Osteocyte (in vitro differentiated cells): ENCODE data around the gene ADGRA3. TPM values are rescaled to one million over a fixed set of nuclear protein-coding genes. Genes with fewer than 3 reads are reported as not detected.

Experiments used
- DNase-seq: peaks from one replicate; pipeline ENCODE4 v3.0.0; 2021; ENCODE audit warnings: mixed read lengths; ENCODE audit not compliant: unreplicated experiment; ENCODE audit errors: extremely low spot score
- H3K27ac Mint-ChIP-seq: one replicate; pipeline ENCODE4 v1.8.0; 2021; ENCODE audit warnings: mild to moderate bottlenecking, mixed read lengths; ENCODE audit not compliant: unreplicated experiment
- H3K27me3 Mint-ChIP-seq: one replicate; pipeline ENCODE4 v1.8.0; 2021; ENCODE audit warnings: mixed read lengths; ENCODE audit not compliant: unreplicated experiment
- H3K36me3 Mint-ChIP-seq: one replicate; pipeline ENCODE4 v1.8.0; 2021; ENCODE audit warnings: mixed read lengths; ENCODE audit not compliant: unreplicated experiment
- H3K4me1 Mint-ChIP-seq: one replicate; pipeline ENCODE4 v1.8.0; 2021; ENCODE audit warnings: mixed read lengths; ENCODE audit not compliant: unreplicated experiment
- H3K4me3 Mint-ChIP-seq: one replicate; pipeline ENCODE4 v1.8.0; 2021; ENCODE audit warnings: mild to moderate bottlenecking, moderate library complexity, mixed read lengths; ENCODE audit not compliant: unreplicated experiment
- H3K9me3 Mint-ChIP-seq: one replicate; pipeline ENCODE4 v1.8.0; 2021; ENCODE audit warnings: mixed read lengths; ENCODE audit not compliant: unreplicated experiment
- CTCF ChIP-seq: fragments of 200-600 bp; sonication (generic); IDR thresholded peaks from 2 replicates; pipeline ENCODE4 v1.5.0; 2021; ENCODE audit warnings: antibody characterized with exemption, mild to moderate bottlenecking, moderate library complexity
- long read RNA-seq: library from polyadenylated mRNA; unstranded; transcript quantifications from one replicate; pipeline ENCODE4 v2.0.0, GENCODE V29; 2021
- total RNA-seq: library from RNA; stranded (reverse); gene quantifications from 2 replicates; pipeline ENCODE4 v1.2.1, GENCODE V29; 2021

The ADGRA3 gene
- total RNA-seq = 32.2 and 34.0 TPM in 2 replicates
- long read RNA-seq, partial matches to known transcripts = 16 of 21 reads
- long read RNA-seq, other reads (novel, unspliced or antisense) = 4 of 21 reads

- H3K27ac Mint-ChIP-seq = peak within 1 kb of the TSS; percentile 92
- peak; percentile 90 for DNase-seq
Observed at GRCh38 chr4:22515888-22516541, at the start of gene ADGRA3. ADGRA3 (minus strand) TSS chr4:22516066; CDS start chr4:22515784, 282 bp downstream.

GRCh38 chr4:22556495-22556894, 40.6 kb upstream of the ADGRA3 start:
- peaks cover 36% of the 10 kb centered on the region for H3K27me3 Mint-ChIP-seq

More at GRCh38 chr4:22515888-22516541, at the start of gene ADGRA3:
- no peak for TF ChIP-seq CTCF
- no peaks in the 10 kb centered on the region for H3K9me3 Mint-ChIP-seq
- peaks cover 25% of the 10 kb centered on the region for H3K4me1 Mint-ChIP-seq
- H3K4me3 Mint-ChIP-seq = peak within 1 kb of the TSS; percentile 96
- H3K36me3 Mint-ChIP-seq = no peaks in the 10 kb centered on the region
- no peaks in the 10 kb centered on the region for H3K27me3 Mint-ChIP-seq

DNA sequence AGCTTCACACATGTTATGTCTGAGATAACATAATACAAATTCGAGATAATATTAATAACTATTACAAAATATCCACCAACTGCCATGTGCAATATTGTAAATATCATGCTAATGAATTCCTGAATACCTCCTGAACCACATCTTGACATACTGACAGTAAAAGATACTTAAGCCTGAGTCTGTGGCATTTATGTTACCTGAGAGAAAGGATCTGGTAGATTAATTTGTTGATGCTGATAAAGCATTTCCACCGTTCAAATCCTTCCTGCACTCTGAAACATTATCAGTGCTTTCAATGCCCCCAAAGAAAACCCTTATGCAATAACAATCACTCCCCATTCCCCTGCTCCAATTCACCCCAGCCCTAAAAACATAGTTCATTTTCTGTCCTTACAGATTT, 38.8 kb upstream of the ADGRA3 start:
- Mint-ChIP-seq H3K27me3 (peaks cover 25% of the 10 kb centered on the region), H3K36me3 (no peaks in the 10 kb centered on the region), H3K4me3 (no peak overlapping the region), H3K4me1 (no peaks in the 10 kb centered on the region), H3K9me3 (peaks cover 6% of the 10 kb centered on the region), H3K27ac (no peak overlapping the region)
- no peak for DNase-seq
- no peak for TF ChIP-seq CTCF

More at GRCh38 chr4:22556495-22556894, 40.6 kb upstream of the ADGRA3 start:
- Mint-ChIP-seq H3K36me3 (no peaks in the 10 kb centered on the region), H3K27ac (no peak overlapping the region), H3K4me1 (no peaks in the 10 kb centered on the region), H3K4me3 (no peak overlapping the region), H3K9me3 (peaks cover 6% of the 10 kb centered on the region)
- no peak for DNase-seq
- TF ChIP-seq CTCF = no peak

GRCh38 chr4:22553560-22553959, 37.7 kb upstream of the ADGRA3 start:
- Mint-ChIP-seq H3K27me3 (peaks cover 18% of the 10 kb centered on the region), H3K4me3 (no peak overlapping the region), H3K9me3 (no peaks in the 10 kb centered on the region), H3K36me3 (no peaks in the 10 kb centered on the region), H3K4me1 (no peaks in the 10 kb centered on the region), H3K27ac (no peak overlapping the region)
- DNase-seq = no peak
- no peak for TF ChIP-seq CTCF

DNA sequence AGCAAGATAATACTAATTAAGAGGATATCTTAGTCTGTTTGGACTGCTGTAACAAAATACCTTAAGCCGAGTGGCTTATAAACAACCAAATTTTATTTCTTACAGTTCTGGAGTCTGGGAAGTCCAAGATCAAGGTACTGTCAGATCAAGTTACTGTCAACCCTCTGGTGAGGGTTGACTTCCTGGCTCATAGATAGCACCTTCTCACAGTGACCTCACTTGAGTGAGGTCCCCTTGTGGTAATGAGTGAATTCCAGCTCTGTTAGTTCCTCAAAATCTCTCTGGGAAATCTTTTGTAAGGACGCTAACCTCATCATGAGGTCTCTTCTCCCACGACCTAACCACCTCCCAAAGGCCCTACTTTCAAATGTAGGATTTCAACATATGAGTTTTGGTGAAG, 36.9 kb upstream of the ADGRA3 start:
- Mint-ChIP-seq H3K4me1 (no peaks in the 10 kb centered on the region), H3K36me3 (no peaks in the 10 kb centered on the region), H3K4me3 (no peak overlapping the region), H3K27ac (no peak overlapping the region), H3K9me3 (no peaks in the 10 kb centered on the region), H3K27me3 (peaks cover 18% of the 10 kb centered on the region)
- no peak for TF ChIP-seq CTCF
- no peak for DNase-seq
